HG03378 (cell line): ENCODE data around the gene WDR43.
A peak's percentile ranks its signal among the peaks of the same experiment; 100 is the strongest.

Experiments
- ATAC-seq: cut with Tn5 transposase; IDR thresholded peaks from one replicate; pipeline ENCODE4 v1.9.1; 2021; ENCODE audit warnings: mild to moderate bottlenecking, moderate library complexity; ENCODE audit not compliant: unreplicated experiment

The WDR43 gene

GRCh38 chr2:28894470-28895188 is at the start of gene WDR43:
WDR43 (plus strand) TSS chr2:28894667; CDS start chr2:28894699, 32 bp downstream.
- peak; percentile 79 for ATAC-seq

- ATAC-seq = no peak
Measured at GRCh38 chr2:28855193-28855592, 39.3 kb upstream of the WDR43 start.

- ATAC-seq = no peak
Measured at GRCh38 chr2:28855977-28856376, 38.5 kb upstream of the WDR43 start.

GRCh38 chr2:28868611-28869010 is 25.9 kb upstream of the WDR43 start:
- ATAC-seq = no peak

- peak; percentile 26 for ATAC-seq
Measured at GRCh38 chr2:28869494-28870145, 24.8 kb upstream of the WDR43 start.

- ATAC-seq = peak; percentile 81
Measured at GRCh38 chr2:28870146-28870891, 24.1 kb upstream of the WDR43 start, which contains the start of gene TRMT61B. TRMT61B (minus strand) TSS chr2:28870309; CDS start chr2:28870277, 32 bp downstream.

GRCh38 chr2:28871620-28872019 is 22.8 kb upstream of the WDR43 start:
- no peak for ATAC-seq

GRCh38 chr2:28880193-28880592 is 14.3 kb upstream of the WDR43 start:
- ATAC-seq = no peak

- no peak for ATAC-seq
Measured at GRCh38 chr2:28893488-28893887, 979 bp upstream of the WDR43 start.

- peak; percentile 22 for ATAC-seq
Measured at GRCh38 chr2:28895189-28895893, 874 bp downstream of the WDR43 start.

GRCh38 chr2:28896906-28897305 is 2.4 kb downstream of the WDR43 start:
- ATAC-seq = no peak

GRCh38 chr2:28898048-28898447 is 3.6 kb downstream of the WDR43 start:
- ATAC-seq = no peak

GRCh38 chr2:28901202-28901601 is 6.7 kb downstream of the WDR43 start:
- ATAC-seq = no peak

- ATAC-seq = no peak
Measured at GRCh38 chr2:28901841-28902240, 7.4 kb downstream of the WDR43 start.

GRCh38 chr2:28902584-28902983 is 8.1 kb downstream of the WDR43 start:
- no peak for ATAC-seq

- ATAC-seq = no peak
Measured at GRCh38 chr2:28904295-28904694, 9.8 kb downstream of the WDR43 start.

- ATAC-seq = no peak
Measured at GRCh38 chr2:28904802-28905457, 10.5 kb downstream of the WDR43 start.

GRCh38 chr2:28905533-28905932 is 11.1 kb downstream of the WDR43 start:
- ATAC-seq = no peak

GRCh38 chr2:28906376-28906775 is 11.9 kb downstream of the WDR43 start:
- ATAC-seq = no peak

GRCh38 chr2:28906821-28907220 is 12.4 kb downstream of the WDR43 start:
- no peak for ATAC-seq

- ATAC-seq = no peak
Measured at GRCh38 chr2:28908172-28908571, 13.7 kb downstream of the WDR43 start.
